Smooth muscle cell (in vitro differentiated cells): ENCODE results near the gene PDHA1. TPM values are rescaled to one million over a fixed set of nuclear protein-coding genes. Genes with fewer than 3 reads are reported as not detected.
A peak's percentile ranks its signal among the peaks of the same experiment; 100 is the strongest.

ENCODE experiments used
- DNase-seq: peaks from one replicate; lab custom pipeline; 2025; ENCODE audit not compliant: unreplicated experiment; lab: John Stamatoyannopoulos, UW
- H2AFZ ChIP-seq: fragments of 200-600 bp; sonication (generic); 2 replicates; pipeline ENCODE4 v1.6.0; 2016; ENCODE audit warnings: antibody characterized with exemption, low read depth, mild to moderate bottlenecking
- H3F3A ChIP-seq: fragments of 200-600 bp; sonication (generic); 2 replicates; pipeline ENCODE4 v1.6.0; 2017; ENCODE audit warnings: antibody characterized with exemption, low read depth
- H3K27ac ChIP-seq: fragments of 200-600 bp; sonication (generic); 2 replicates; pipeline ENCODE4 v1.5.1; 2016; ENCODE audit warnings: low read depth, mild to moderate bottlenecking
- H3K27me3 ChIP-seq: fragments of 200-600 bp; sonication (generic); 2 replicates; pipeline ENCODE4 v1.6.1; 2016; ENCODE audit warnings: low read depth, mild to moderate bottlenecking
- H3K36me3 ChIP-seq: fragments of 200-600 bp; sonication (generic); 2 replicates; pipeline ENCODE4 v1.5.1; 2016; ENCODE audit warnings: low read depth
- H3K4me1 ChIP-seq: fragments of 200-600 bp; sonication (generic); 2 replicates; pipeline ENCODE4 v1.5.1; 2016; ENCODE audit warnings: low read depth
- H3K4me2 ChIP-seq: fragments of 200-600 bp; sonication (generic); 2 replicates; pipeline ENCODE4 v1.6.0; 2016; ENCODE audit warnings: mild to moderate bottlenecking
- H3K4me3 ChIP-seq: fragments of 200-600 bp; sonication (generic); 2 replicates; pipeline ENCODE4 v1.5.1; 2016; ENCODE audit warnings: mild to moderate bottlenecking
- H3K79me2 ChIP-seq: fragments of 200-600 bp; sonication (generic); 2 replicates; pipeline ENCODE4 v1.6.0; 2016; ENCODE audit warnings: low read depth, mild to moderate bottlenecking
- H3K9ac ChIP-seq: fragments of 200-600 bp; sonication (generic); 2 replicates; pipeline ENCODE4 v1.6.0; 2016; ENCODE audit warnings: low read depth
- H3K9me3 ChIP-seq: fragments of 200-600 bp; sonication (generic); replicated peaks from 2 replicates; pipeline ENCODE4 v1.5.1; 2016; ENCODE audit warnings: low read depth
- H4K20me1 ChIP-seq: fragments of 200-600 bp; sonication (generic); 2 replicates; pipeline ENCODE4 v1.6.0; 2016; ENCODE audit warnings: low read depth
- WGBS: methylation state at CpG from one replicate; pipeline ENCODE4 v1.1.7; 2016; ENCODE audit warnings: low lambda C conversion rate; 5-methylcytosine and 5-hydroxymethylcytosine counted together
- polyA plus RNA-seq: library from polyadenylated mRNA; unstranded; fragments of >200 nt; fragmentation: Nextera tagmentation; extraction: Ambion mirVana; gene quantifications from 2 replicates; pipeline ENCODE4 v1.2.1, GENCODE V29; 2016
- total RNA-seq: library from RNA; depleted of rRNA; stranded (reverse); fragments of >200 nt; gene quantifications from 2 replicates; pipeline ENCODE4 v1.2.3, GENCODE V29; 2014
- TF ChIP-seq, protein P1 (sequence below): fragments of 200-600 bp; sonication (generic); IDR thresholded peaks from 2 replicates; pipeline ENCODE4 v1.5.1; 2017; ENCODE audit warnings: borderline replicate concordance, mild to moderate bottlenecking, antibody characterized with exemption; ENCODE audit not compliant: insufficient read depth, poor library complexity, severe bottlenecking

PDHA1 gene
- total and polyA plus RNA-seq, 2 experiments from 2014 or later: 121 to 222 TPM

DNA sequence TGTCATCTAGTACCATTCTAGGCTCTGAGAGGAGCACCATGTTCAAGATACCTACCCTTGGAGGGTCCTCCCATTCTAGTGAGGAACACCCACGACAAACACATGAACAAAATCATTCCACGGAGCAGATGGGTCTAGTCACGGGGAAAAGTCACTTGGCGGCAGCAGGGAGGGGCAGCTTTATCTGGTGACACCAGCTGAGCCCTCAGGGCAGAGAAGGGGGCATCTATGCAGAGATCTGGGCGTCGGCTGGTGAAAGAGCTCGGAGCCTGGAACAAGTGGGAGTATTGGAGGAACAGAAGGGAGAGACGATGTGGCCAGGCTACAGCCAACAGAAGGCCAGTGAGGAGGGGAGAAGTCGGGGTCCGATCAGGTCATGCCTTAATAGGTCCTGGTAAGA, 11.9 kb upstream of the PDHA1 start:
- Histone ChIP-seq H3K36me3 (no peaks in the 10 kb centered on the region), H3F3A (no peaks in the 10 kb centered on the region), H3K4me3 (no peak overlapping the region), H4K20me1 (no peaks in the 10 kb centered on the region), H3K27ac (no peak overlapping the region), H3K9ac (no peak overlapping the region), H2AFZ (no peak overlapping the region), H3K9me3 (no peaks in the 10 kb centered on the region), H3K27me3 (no peaks in the 10 kb centered on the region), H3K4me2 (no peak overlapping the region), H3K4me1 (no peaks in the 10 kb centered on the region), H3K79me2 (no peaks in the 10 kb centered on the region)
- TF ChIP-seq, protein P1, sequence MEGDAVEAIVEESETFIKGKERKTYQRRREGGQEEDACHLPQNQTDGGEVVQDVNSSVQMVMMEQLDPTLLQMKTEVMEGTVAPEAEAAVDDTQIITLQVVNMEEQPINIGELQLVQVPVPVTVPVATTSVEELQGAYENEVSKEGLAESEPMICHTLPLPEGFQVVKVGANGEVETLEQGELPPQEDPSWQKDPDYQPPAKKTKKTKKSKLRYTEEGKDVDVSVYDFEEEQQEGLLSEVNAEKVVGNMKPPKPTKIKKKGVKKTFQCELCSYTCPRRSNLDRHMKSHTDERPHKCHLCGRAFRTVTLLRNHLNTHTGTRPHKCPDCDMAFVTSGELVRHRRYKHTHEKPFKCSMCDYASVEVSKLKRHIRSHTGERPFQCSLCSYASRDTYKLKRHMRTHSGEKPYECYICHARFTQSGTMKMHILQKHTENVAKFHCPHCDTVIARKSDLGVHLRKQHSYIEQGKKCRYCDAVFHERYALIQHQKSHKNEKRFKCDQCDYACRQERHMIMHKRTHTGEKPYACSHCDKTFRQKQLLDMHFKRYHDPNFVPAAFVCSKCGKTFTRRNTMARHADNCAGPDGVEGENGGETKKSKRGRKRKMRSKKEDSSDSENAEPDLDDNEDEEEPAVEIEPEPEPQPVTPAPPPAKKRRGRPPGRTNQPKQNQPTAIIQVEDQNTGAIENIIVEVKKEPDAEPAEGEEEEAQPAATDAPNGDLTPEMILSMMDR: no peak
- DNase-seq: no peak
- WGBS: 86% methylated on average over 10 of the region's 10 CpGs

DNA sequence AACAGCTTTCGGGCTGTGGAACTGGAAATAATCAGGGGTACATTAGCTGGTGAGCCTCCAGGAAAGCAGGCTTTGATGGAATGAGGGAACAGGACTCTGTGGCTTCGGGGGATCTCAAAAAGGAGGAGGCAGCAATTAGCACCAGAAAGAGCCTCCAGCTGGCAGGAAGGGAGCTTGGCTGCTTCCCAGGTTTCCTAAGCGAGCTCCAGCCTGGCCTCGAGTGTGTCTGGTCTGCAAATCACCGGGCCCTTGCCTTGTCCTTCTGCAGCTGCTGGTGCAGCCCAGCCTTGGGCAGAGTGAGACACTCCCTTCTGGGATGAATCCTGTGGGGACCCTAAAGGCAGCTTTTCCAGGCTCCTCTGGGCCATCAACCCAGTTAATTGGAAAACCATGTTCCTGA, 10.7 kb upstream of the PDHA1 start:
- Histone ChIP-seq H3K4me3 (no peak overlapping the region), H3K27ac (no peak overlapping the region), H3K36me3 (no peaks in the 10 kb centered on the region), H3K4me1 (no peaks in the 10 kb centered on the region), H3K9me3 (no peaks in the 10 kb centered on the region), H3K4me2 (no peak overlapping the region), H3K9ac (no peak overlapping the region), H3K79me2 (no peaks in the 10 kb centered on the region), H2AFZ (no peak overlapping the region), H4K20me1 (no peaks in the 10 kb centered on the region), H3F3A (no peaks in the 10 kb centered on the region), H3K27me3 (no peaks in the 10 kb centered on the region)
- 67% methylated on average over 5 of the region's 5 CpGs for WGBS
- TF ChIP-seq, protein P1: no peak
- DNase-seq: no peak

DNA sequence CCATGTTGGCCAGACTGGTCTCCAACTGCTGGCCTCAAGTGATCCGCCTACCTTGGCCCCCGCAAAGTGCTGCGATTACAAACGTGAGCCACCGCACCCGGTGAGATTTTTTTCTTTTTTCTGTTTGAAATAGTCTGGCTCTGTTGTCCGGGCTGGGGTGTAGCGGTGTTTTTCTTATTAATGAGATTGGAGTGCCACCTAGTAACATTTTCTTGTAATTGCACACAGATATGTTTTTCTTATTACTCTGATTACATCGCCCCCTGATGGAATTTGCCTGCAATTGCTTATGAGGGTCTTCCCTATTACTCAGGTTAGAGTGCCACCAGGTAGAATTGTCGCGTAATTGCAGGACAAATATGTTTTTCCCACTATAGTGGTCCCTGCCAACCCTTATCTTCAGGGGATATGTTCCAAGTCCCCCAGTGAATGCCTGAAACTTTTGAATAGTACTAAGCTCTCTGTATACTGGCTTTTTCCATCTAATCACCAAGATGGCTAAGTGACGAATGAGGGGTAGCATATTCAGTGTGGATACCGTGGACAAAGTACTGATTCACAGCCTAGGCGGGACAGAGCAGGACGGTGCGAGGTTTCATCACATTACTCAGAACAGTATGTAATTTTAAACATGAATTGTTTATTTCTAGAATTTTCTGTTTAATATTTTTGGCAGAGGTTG, 8.6 kb upstream of the PDHA1 start:
- Histone ChIP-seq H3K36me3 (no peaks in the 10 kb centered on the region), H3K27ac (no peak overlapping the region), H3K9ac (no peak overlapping the region), H3K27me3 (no peaks in the 10 kb centered on the region), H3K4me3 (no peak overlapping the region), H3K9me3 (no peaks in the 10 kb centered on the region), H3K4me1 (no peaks in the 10 kb centered on the region), H3F3A (no peaks in the 10 kb centered on the region), H4K20me1 (no peaks in the 10 kb centered on the region), H2AFZ (no peak overlapping the region), H3K79me2 (no peaks in the 10 kb centered on the region), H3K4me2 (no peak overlapping the region)
- TF ChIP-seq, protein P1: peak; percentile 34
- DNase-seq: no peak
- 75% methylated on average over 16 of the region's 16 CpGs for WGBS

DNA sequence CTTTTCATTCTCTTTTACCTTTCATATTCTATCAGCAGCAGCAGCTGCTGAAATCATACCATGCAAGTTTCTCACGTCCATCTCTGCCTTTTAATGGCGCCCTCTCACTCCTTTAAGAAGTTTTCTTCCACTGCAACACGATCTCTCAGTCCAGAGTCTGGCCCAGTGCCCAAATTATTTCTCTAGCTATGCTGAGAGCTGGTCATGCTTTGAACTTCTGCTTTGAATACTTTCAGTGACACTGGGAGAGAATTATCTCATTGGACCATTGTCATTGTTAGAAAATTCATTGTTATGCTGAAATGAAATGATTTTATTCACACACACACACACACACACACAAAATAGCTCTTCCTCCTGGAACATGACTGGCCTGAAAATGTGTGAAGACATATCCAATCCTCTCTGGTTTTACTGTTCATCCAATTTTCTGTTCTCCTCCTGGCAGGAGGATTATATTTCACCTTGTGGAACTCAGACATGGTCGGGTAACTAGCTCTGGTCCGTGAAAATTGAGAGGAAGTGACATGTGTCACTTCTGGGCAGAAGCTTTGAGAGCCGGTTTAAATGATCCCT, 1.3 kb upstream of the PDHA1 start:
- Histone ChIP-seq H2AFZ (no peak overlapping the region), H3K4me3 (no peak overlapping the region), H3K4me1 (no peaks in the 10 kb centered on the region), H3K27me3 (no peaks in the 10 kb centered on the region), H3F3A (no peaks in the 10 kb centered on the region), H3K79me2 (peaks cover 35% of the 10 kb centered on the region), H3K4me2 (no peak overlapping the region), H3K27ac (no peak overlapping the region), H3K9ac (no peak overlapping the region), H4K20me1 (peaks cover 18% of the 10 kb centered on the region), H3K36me3 (no peaks in the 10 kb centered on the region), H3K9me3 (no peaks in the 10 kb centered on the region)
- WGBS: 60% methylated on average over 6 of the region's 6 CpGs
- DNase-seq: no peak
- TF ChIP-seq, protein P1: no peak
